C4-2B (cell line): ENCODE results near the gene CRPPA.

Experiments
- ZFX ChIP-seq: fragments of 450-650 bp; IDR thresholded peaks from 2 replicates; pipeline ENCODE4 v1.6.1; 2017
- TF ChIP-seq, protein P1 (sequence below): fragments of 450-650 bp; conservative IDR thresholded peaks from 2 replicates; pipeline ENCODE4 v1.5.1; 2017; ENCODE audit warnings: mild to moderate bottlenecking

DNA sequence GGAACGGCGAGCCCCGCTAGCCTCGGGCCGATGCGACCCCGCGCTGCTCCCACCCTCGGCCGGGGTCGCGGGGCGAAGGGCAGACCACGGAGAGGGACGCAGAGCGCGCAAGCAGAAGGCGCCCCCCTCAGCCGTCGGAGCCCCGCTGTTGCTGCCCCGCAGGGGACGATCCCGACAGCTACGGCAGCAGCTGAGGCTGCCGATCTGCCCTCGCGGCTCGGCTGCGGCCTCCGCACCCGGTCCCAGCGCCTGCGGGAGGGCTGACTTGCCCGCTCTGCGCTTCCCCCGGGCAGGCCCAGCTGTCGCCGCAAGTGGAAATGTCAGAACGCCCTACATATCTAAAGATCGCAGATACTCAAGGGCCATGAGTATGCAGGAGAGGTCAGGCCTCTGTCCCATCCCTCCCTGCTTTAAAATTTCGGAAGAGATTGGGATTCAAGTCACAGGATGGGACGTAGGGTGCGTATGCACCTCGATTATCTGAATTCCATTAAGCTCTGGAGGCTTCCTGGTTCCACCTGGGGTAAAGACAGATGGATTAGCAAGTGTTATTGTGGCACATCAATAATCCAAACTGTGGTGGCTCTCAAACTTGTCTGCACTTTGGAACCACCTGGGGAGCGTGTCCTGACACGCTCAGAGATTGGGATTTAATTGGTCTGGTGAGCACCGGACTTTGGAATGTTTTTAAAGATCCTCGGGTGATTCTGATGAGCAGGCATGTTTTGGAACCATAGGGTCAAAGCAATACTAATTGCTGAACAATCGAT lies at the start of gene CRPPA:
- TF ChIP-seq, protein P1, sequence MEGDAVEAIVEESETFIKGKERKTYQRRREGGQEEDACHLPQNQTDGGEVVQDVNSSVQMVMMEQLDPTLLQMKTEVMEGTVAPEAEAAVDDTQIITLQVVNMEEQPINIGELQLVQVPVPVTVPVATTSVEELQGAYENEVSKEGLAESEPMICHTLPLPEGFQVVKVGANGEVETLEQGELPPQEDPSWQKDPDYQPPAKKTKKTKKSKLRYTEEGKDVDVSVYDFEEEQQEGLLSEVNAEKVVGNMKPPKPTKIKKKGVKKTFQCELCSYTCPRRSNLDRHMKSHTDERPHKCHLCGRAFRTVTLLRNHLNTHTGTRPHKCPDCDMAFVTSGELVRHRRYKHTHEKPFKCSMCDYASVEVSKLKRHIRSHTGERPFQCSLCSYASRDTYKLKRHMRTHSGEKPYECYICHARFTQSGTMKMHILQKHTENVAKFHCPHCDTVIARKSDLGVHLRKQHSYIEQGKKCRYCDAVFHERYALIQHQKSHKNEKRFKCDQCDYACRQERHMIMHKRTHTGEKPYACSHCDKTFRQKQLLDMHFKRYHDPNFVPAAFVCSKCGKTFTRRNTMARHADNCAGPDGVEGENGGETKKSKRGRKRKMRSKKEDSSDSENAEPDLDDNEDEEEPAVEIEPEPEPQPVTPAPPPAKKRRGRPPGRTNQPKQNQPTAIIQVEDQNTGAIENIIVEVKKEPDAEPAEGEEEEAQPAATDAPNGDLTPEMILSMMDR: no peak
- no peak for TF ChIP-seq ZFX
